Measurements from ENCODE around the gene PEX11G. TPM values are rescaled to one million over a fixed set of nuclear protein-coding genes. Genes with fewer than 3 reads are reported as not detected.
A peak's percentile ranks its signal among the peaks of the same experiment; 100 is the strongest.

PEX11G gene
- total and polyA plus RNA-seq, 9 of the 15 experiments (the other 6 are each of a cell fraction or from before 2014, with no cell fraction given): 0.07 to 3.2 (median 0.70) TPM; not detected in 1

DNA sequence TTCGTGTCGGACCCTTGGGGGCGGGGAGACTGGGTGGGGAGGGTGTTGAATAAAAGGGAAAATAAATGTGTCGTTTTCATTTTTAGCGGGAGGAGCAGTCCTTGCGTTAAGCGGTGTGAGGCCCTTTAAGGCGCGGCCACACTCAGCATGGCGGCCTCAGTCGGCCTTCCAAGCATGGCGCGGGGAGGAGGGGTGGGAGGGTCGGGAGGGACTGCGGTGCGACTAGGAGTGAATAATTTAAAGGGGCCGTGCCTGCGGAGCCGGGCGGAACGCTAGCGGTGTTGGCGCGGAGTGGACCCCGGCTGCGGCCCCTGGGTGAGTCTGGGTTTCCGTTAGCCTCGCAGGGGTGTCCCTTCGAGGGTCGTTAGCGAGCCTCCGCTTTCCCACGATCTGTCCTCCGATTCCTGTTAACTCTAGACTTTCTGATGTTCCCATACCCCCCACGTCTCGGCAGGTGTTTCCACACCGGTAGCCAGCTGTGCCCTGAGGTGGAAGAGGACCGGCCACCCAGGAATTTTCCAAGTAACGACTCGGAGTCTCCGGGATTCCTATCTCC is 45.2 kb upstream of the PEX11G start (continued):
- no peak for TF ChIP-seq GATA2 (CRISPR knock-in tag; IDR thresholded peaks at IDR 0.05)
- no peak for TF ChIP-seq HDAC1 (IDR thresholded peaks at IDR 0.05)
- TF ChIP-seq, protein P1, sequence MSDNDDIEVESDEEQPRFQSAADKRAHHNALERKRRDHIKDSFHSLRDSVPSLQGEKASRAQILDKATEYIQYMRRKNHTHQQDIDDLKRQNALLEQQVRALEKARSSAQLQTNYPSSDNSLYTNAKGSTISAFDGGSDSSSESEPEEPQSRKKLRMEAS (CRISPR knock-in tag; IDR thresholded peaks at IDR 0.05): no peak
- TF ChIP-seq, protein P2, sequence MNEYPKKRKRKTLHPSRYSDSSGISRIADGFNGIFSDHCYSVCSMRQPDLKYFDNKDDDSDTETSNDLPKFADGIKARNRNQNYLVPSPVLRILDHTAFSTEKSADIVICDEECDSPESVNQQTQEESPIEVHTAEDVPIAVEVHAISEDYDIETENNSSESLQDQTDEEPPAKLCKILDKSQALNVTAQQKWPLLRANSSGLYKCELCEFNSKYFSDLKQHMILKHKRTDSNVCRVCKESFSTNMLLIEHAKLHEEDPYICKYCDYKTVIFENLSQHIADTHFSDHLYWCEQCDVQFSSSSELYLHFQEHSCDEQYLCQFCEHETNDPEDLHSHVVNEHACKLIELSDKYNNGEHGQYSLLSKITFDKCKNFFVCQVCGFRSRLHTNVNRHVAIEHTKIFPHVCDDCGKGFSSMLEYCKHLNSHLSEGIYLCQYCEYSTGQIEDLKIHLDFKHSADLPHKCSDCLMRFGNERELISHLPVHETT (CRISPR knock-in tag; conservative IDR thresholded peaks at IDR 0.05 in 1 of 2, IDR thresholded peaks at IDR 0.05 in 1 of 2): peak in 1 of 2 experiments; percentile 58; a peak in 1 of 4 replicates
- no peak for TF ChIP-seq SNRNP70 (optimal IDR thresholded peaks at IDR 0.05; ENCODE audit: low read depth, low read length)
- no peak for TF ChIP-seq POLR2H (tag; IDR thresholded peaks at IDR 0.05; ENCODE audit: low read depth)
- TF ChIP-seq CXXC5 (CRISPR knock-in tag; IDR thresholded peaks at IDR 0.05): peak; percentile 35
- peak; percentile 45 for TF ChIP-seq NEUROD1 (IDR thresholded peaks at IDR 0.05; ENCODE audit: borderline replicate concordance, low read depth, low read length, partially characterized antibody)
- no peak for TF ChIP-seq BCL6 (CRISPR knock-in tag; IDR thresholded peaks at IDR 0.05)
- TF ChIP-seq ZFP36 (IDR thresholded peaks at IDR 0.05; ENCODE audit: low read depth, low read length, partially characterized antibody): no peak
- TF ChIP-seq DNMT1 (IDR thresholded peaks at IDR 0.05): no peak
- TF ChIP-seq NFXL1 (CRISPR knock-in tag; IDR thresholded peaks at IDR 0.05): no peak
- TF ChIP-seq, protein P3, sequence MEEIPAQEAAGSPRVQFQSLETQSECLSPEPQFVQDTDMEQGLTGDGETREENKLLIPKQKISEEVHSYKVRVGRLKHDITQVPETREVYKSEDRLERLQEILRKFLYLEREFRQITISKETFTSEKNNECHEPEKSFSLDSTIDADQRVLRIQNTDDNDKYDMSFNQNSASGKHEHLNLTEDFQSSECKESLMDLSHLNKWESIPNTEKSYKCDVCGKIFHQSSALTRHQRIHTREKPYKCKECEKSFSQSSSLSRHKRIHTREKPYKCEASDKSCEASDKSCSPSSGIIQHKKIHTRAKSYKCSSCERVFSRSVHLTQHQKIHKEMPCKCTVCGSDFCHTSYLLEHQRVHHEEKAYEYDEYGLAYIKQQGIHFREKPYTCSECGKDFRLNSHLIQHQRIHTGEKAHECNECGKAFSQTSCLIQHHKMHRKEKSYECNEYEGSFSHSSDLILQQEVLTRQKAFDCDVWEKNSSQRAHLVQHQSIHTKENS (CRISPR knock-in tag; IDR thresholded peaks at IDR 0.05): no peak
- no peak for TF ChIP-seq CHD4 (IDR thresholded peaks at IDR 0.05; ENCODE audit: insufficient read depth, insufficient replicate concordance, low read depth, low read length, poor library complexity, severe bottlenecking)
- no peak for TF ChIP-seq ZNF165 (CRISPR knock-in tag; IDR thresholded peaks at IDR 0.05; ENCODE audit: borderline replicate concordance)
- TF ChIP-seq, protein P4, sequence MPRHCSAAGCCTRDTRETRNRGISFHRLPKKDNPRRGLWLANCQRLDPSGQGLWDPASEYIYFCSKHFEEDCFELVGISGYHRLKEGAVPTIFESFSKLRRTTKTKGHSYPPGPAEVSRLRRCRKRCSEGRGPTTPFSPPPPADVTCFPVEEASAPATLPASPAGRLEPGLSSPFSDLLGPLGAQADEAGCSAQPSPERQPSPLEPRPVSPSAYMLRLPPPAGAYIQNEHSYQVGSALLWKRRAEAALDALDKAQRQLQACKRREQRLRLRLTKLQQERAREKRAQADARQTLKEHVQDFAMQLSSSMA (CRISPR knock-in tag; IDR thresholded peaks at IDR 0.05): peak; percentile 98
- TF ChIP-seq, protein P5, sequence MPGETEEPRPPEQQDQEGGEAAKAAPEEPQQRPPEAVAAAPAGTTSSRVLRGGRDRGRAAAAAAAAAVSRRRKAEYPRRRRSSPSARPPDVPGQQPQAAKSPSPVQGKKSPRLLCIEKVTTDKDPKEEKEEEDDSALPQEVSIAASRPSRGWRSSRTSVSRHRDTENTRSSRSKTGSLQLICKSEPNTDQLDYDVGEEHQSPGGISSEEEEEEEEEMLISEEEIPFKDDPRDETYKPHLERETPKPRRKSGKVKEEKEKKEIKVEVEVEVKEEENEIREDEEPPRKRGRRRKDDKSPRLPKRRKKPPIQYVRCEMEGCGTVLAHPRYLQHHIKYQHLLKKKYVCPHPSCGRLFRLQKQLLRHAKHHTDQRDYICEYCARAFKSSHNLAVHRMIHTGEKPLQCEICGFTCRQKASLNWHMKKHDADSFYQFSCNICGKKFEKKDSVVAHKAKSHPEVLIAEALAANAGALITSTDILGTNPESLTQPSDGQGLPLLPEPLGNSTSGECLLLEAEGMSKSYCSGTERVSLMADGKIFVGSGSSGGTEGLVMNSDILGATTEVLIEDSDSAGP (CRISPR knock-in tag; IDR thresholded peaks at IDR 0.05): peak; percentile 95
- TF ChIP-seq ZNF263 (CRISPR knock-in tag; IDR thresholded peaks at IDR 0.05; ENCODE audit: borderline replicate concordance): peak; percentile 89
- TF ChIP-seq BRF1 (IDR thresholded peaks at IDR 0.05; ENCODE audit: borderline replicate concordance, extremely low read depth, insufficient read length): no peak
- TF ChIP-seq EZH2 (IDR thresholded peaks at IDR 0.05; ENCODE audit: borderline replicate concordance, low read depth, low read length): no peak
- 0 out of 2 replicates have a peak, but pooled peaks have one; percentile 8 for TF ChIP-seq JUND (IDR thresholded peaks at IDR 0.05; ENCODE audit: borderline replicate concordance, low read depth, low read length)
- no peak for TF ChIP-seq JUND (tag; IDR thresholded peaks at IDR 0.05; ENCODE audit: borderline replicate concordance, low read depth, low read length)

All from K562 (cell line).